HG02642 (cell line): Measurements from ENCODE around the gene BICRA.
A peak's percentile ranks its signal among the peaks of the same experiment; 100 is the strongest.

Experiments
- ATAC-seq: cut with Tn5 transposase; IDR thresholded peaks from one replicate; pipeline ENCODE4 v1.9.1; 2021; ENCODE audit warnings: mild to moderate bottlenecking; ENCODE audit not compliant: unreplicated experiment, poor library complexity

Gene BICRA

DNA sequence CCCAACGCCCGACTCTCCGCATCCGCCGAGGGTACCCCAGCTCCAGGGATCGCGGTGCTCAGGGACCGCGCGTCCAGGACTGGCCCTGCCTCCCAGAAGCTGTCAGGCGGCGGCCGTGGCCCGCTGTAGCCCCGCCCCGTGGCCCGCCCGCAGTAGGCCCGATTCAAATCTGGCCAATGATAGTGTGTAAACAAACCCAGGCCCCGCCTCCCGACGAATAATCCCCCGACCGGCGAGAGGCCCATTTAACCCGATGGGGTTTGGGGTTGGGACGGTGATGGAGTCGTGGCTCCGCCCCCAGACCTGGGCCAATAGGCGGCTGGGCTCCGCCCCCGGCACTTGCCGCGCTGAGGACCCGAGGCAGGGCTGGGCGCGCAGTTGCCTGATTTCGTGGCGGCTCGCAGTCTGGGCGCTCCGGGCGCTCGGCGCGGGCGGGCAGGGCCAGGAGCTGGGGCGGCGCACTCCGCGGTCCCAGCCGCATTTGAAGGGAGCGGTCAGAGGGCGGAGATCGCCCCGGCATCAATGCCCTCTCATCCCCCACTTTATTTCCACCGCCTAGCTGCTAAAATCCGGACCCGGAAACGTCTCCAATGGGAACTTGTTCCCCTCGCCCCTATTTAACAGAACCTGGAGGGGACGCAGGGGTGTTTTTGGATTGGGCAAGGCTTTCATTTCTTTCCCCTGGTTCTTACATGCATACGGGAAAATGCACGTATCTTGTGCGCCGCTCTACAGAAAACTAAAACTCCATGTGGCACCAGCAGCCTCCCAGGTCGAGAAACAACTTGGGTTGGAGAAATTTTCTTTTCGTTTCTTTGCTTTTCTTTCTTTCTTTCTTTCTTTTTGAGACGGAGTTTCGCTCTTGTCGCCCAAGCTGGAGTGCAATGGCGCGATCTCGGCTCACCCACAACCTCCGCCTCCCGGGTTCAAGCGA, 8.4 kb upstream of the BICRA start:
- ATAC-seq: peak; percentile 96

DNA sequence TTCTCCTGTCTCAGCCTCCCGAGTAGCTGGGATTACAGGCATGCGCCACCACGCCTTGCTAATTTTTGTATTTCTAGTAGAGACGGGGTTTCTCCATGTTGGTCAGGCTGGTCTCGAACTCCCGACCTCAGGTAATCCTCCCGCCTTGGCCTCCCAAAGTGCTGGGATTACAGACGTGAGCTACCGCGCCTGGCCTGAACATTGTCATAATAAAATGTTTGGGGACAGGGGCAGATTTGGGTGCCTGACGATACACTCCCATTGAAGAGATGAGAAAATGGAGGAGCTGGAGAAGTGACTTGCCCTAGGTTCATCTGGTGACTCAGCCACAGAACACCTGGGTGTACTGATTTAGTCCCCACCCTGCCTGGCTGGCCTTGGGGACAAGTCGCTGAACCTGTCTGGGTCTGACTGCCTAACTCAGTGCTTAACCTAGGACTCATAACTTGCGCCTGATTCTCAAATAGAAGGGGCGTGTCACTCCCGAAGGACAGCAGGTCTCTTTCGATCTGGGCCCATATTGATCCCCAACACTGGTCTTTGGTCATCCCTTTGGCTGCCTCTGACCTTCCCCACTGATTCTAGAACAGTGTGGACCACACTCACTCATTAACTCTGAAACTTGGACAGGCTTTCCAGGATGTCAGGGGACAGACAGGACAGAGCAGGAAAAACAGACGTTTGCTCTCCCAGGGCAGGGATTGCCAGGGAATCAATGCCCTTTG, 7.6 kb upstream of the BICRA start:
- no peak for ATAC-seq

DNA sequence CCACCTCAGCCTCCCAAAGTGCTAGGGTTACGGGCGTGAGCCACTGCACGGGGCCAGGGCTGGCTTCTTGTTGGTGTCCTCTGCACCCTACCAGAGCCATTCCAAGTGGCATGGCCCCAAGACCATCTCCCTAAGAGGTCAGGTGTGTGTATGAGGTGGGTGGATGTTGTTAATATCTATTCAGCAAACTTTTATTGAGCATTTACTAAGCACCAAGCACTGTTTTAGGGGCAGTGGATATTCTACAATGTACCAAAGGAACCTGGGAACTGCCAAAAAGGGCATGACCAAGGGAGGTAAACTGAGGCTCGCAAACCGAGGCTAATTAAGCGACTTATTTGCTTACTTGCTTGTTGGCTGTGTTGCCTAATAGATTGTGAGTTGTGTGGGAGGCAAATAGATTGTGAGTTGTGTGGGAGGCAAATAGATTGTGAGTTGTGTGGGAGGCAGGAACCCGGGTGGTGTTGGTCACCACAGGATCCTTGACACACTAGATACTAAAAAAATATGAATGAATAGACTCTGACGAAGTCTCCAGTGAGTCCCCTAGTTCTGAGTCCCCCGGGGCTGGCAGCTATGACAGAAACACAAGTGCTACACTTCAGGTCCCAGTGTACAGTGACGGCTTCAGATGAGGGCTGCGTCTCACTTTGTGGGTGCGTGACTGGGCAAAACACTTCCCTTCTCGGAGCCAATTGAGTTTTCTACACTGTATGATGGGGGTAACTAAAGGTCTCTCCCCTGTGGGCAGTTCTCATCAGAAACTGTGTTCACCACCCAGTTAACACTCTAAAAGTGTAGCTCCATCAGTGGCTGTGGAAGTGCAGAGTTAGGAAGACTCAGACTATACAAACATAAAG, 5.0 kb upstream of the BICRA start:
- ATAC-seq: no peak

DNA sequence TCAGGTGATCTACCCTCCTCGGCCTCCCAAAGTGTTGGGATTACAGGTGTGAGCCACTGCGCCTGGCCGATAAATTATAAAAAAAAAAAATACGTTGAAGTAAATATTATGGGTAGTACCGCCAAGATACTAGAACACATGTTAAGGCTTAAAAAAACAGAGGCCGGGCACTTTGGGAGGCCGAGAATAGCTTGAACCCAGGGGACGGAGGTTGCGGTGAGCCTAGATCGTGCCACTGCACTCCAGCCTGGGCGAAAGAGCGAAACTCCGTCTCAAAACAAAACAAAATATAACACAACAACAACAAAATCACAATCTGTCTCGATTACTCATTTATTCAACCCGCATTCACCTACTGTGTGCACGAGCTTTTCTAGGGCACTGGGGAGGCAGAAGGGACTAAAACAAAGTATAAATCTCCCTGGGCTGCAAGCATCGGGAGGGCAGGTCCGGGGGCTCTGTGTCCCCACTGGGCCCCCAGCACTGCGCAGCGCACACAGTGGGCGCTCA, 1.3 kb upstream of the BICRA start:
- ATAC-seq: no peak

DNA sequence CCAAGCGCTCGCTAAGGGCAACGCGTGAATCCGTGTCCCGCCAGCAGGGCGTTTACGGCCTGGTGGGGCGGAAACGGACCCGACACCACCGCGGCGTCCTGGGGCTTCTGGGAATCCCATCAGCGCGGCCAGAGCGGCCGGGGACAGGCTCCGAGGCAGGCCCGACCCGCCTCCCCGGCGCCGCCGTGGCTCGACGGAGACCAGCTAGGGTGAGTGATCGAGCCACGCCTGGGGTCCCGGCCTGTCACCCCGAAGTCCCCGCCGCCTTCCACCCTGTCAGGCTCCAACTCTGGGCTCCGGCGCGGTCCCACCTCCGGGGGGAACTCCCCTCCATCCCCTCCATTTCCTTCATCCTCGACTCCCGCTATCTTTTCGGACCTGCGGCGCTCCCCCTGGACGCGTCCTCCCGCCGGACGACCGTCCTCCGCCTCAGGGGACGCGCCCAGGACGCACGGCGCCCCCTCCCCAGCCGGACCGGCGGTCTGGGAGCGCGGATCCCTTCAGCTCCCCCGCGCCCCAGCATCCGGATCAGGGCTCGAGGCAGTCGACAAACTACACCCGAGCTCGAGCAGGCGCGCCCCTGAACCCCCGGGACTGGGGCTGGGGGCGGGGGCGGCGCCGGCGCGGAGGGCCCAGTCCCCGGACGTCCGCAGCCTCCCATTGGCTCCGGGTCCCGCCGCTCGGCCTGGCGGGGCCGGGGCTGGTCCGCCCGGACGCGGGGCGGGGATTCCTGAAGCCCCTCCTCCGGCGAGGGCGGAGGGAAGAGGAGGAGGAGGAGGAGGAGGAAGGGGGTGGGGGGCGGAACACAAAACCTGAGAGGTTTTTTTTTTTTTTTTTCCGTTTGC, 638 bp upstream of the BICRA start:
- peak; percentile 87 for ATAC-seq

DNA sequence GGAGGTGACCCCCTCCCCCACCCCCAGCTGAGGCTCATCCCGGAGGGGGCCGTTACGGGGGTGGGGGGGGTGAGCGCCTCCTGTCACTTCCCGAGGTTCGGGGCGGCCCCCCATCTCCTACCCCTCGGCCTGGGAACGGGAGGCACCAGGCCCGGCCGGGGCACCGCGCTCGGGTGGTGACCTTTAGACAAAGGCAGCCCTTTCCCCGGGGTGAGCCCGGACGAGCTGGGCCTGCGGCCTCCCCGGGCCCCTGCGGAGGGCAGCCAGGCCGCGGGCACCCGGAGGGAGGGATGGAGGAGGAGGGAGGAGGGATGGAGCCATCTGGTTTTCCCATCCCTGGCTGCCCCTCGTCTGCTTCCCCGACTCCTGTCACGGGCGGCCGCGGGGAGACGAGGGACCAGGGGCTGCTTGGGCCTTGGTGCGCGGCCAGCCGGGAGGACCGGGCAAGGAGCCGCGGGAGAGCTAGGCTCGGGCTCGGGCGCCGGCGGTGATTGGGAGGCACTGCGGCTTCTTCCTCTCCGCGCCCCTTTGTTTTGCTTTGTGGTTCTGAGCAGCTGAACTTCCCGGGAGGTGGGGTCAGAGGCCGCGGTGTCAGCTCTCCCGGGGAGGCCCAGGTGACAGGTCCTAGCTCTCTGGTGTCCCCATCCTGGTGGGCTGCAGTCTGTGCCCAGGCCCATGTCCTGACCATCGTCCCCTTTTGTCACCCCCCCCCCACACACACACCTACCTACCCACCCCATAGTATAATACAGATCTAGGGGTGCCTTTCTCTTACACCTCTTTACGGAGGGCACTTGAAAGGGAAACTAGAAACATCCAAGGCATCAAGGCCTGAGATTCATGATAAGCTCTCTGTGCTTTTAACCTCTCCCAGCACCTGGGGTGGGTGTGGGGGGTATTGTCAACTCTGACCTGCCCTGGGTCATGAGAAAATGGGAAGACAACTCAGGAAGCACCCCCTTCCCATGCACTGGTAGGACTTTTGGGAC, 1.3 kb downstream of the BICRA start:
- no peak for ATAC-seq

DNA sequence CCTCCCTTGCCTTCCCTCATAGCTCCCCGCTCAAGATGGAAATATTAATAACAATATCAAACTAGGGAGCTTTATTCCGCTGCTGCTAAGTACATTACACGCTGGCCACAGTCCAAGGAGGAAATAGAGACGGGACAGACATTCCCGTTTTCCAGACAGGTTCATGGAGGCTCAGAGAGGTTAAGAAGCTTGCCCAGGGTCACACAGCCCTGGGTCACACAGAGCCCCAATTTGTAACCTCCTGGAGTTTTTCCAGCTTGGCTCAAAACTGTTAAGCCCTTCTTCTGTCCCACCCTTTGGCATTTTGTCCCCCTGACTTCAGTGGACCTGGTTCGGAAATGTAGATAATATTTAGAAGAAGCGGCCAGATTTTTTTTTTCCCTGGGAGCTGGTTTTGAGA, 2.0 kb downstream of the BICRA start:
- no peak for ATAC-seq

DNA sequence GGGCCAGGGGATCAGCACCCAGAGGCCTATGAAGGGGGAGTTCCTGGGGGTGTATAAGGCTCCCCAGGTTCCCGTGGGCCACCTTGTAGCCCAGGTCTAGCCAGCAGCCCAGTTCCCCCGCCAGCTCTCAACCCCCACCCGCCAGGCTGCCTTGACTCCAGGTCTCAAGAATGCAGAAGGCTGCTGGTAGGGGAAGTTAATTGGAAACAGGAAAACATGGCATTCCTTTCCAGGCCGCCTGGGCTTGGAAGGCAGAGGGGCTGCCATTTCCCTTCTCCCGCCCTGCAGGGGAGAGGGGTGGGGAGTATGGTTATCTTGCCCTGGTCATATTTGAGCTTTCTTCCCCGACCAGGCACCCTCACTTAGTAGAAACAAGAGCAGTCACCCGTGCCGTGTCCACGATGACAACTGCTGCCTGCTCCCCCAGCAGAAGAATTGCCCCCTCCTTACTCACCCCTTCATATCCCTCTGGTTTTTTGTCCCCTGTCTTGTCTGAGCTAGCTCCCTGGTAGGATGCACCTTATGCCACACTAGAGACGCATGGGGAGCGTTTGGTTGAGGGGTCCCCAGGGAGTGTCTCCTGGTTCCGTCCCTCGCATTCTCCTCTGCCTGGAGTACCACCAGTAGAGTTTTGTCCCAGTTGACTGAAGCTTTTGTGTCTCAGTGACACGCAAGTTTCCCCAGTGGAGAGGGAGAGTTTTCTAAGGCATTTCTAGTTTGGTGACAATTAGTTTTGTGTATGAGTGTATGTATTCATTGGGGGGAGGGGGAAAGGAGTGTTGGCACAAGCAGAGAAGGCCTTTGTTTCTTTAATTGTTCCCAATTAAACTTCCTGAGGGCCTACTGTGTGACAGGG, 4.5 kb downstream of the BICRA start:
- no peak for ATAC-seq

DNA sequence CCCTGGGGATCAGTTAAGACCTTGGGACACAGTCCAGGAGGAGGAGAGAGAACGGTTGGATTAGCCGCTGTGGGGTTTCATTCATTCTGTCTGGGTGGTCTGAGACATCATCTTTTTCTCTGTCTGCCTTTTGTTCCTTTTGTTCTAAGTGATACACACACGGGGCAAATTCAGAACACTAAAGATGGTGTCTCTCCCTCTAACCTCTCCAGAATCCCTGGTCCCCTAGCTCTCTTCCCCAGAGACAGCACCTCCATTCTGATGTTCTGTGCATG, 5.0 kb downstream of the BICRA start:
- ATAC-seq: no peak

DNA sequence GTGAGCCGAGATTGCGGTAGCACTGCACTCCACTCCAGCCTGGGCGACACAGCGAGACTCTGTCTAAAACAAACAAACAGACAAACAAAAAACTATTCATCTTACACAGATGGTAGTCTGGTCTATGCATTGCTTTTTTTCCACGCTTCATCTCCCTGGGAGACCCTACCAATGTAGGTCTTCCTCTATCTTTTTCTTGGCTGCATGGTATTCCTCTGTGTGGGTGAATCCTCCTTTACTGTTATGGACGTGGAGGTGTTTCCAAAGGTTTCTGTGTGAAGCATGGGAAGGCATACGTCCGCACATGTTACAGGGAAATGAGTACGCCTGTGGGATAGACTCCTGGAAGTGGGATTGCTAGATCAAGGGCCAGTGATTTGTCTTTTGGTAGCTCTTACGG, 5.6 kb downstream of the BICRA start:
- no peak for ATAC-seq

DNA sequence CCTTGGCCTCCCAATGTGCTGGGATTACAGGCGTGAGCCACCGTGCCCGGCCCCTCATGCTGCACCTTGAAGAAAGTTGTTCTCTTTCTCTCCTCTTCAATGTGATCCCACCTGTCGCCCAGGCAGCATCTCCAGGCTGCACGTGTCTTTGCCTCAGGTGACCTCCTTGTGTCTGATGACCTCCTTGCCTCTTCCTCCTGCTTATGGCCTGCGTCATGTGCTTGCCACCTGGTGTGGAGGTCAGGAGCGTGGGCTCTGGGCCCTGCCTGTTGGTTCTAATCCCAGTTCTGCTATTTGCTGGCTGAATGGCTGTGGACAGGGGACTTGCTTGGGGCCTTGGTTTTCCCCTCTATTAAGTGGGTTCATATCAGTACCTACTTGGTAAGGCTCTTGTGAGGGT, 6.3 kb downstream of the BICRA start:
- no peak for ATAC-seq

DNA sequence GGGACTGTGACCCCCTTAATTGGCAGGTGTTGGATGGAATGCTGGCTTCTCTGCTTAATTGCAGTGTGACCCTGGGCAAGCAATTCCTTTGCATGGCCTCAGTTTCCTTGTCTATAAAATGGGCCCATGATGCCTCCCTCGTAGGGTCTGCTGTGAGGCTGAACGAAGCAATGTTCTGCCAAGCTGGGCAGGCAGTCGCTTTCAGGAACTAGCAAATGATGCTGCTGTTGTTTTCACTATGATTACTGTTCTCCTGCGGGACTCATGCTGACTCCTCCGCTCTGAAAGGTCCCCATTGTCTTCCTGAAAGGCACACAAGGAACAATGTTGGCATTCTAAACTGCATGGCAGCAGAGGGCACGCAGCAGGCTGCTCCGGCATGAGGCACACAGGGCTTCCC, 6.8 kb downstream of the BICRA start:
- ATAC-seq: no peak

DNA sequence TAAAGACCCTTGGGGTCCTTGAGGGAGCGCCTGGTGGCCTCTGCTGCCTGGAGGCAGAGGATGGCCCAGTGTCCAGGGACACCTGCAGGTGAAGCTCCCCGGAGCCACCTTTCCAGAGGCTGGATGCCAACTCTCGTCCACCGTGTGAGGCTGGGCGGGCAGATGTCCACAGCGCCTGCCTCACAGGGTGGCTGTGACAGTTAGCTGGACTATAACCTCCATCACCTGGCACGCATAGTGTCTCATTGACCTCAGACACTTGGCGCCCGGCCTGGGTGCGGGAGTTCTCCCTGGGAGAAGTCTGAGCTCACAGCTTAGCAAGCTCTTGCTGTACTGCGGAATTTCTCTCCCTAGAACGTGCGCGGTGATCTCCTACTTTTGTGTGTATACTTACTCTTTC, 9.8 kb downstream of the BICRA start:
- ATAC-seq: no peak

DNA sequence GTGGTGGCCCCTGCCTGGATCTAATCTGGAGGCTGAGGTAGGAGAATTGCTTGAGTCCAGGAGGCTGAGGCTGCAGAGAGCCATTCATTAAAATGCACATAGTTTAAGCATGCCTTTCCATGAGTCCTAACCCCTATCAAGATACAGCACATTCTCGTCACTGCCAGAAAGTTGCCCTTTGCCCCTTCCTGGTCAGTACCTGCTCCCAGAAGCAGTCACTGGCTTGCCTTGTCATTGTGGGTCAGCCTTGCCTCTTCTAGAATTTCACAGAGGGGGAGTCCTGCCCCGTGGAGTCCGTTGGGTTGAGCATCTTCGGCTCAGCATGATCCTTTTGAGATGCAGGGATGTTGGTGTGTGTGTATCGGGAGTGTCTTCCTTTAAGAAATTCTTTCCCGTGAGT, 10.8 kb downstream of the BICRA start:
- no peak for ATAC-seq

DNA sequence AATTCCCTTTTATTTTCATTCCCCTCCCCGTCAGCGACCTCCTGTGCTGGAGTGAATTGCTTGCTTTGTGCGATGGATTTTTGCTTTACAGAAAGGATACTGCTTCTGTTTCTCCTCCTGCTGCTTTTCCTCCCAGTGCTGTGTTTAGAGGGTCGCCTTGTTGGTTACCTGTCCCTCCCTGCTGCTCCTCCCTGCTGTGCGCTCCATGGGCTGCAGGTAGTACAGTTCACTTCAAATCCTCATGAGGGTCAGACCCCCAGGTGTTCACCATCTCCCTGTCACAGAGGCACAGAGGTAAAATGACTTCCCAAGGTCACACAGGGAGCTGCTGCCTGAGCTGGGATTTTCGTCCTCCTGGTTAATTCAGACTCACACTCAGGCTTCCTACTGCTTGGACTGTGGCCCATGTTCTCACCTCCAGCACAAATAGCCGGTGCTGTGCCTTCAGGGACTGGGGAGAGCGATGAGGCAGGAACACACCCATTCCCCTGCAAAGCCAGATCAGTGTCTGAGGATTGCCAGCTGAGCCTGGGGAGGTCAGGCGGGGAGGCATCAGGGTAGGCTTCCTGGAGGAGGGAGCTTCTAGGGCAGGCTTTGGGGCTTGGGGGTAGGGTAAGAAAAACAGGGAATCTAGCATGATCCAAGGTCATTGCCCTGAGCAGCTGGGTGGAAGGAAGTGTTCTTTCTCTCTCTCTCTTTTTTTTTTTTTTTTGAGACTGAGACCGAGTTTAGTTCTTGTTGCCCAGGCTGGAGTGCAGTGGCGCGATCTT, 14.4 kb downstream of the BICRA start:
- no peak for ATAC-seq

DNA sequence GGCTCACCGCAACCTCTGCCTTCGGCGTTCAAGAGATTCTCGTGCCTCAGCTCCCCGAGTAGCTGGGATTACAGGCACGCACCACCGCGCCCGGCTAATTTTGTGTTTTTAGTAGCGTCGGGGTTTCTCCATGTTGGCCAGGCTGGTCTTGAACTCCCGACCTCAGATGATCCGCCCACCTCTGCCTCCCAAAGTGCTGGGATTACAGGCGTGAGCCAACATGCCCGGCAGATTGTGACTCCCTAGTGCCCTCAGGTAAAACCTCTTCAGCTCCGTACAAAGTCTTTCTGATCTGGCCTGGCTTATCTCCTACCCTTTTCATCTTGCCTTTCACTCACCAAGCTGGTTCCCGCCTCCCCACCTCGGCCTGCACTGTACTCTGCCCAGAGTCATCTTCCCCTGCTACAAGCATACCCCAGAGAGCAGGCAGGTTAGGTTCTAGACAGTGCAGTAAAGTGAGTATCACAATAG, 15.0 kb downstream of the BICRA start:
- ATAC-seq: no peak

DNA sequence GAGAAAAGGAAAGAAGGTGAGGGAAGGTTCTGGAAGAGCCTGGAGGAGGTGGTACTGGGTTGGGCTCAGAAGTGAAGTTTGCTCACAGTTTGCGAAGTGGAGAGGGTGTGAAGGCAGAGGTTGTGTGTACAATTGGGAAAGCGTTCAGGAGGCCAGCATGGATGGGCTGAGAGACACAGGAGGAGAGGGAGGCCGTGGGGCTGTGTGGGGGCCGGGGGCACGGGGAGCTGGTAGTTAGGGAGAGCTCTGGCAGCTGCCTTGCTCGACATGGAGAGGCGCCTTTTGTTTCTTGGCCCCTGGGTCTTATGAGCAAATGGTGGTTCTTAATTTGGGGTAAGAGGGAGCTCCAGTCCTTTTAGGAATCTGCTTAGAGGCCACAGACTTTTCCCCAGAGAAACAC, 16.7 kb downstream of the BICRA start:
- ATAC-seq: no peak
